GM18868 (cell line): ENCODE results near the gene IQCF6.
"Not testable (repeated sequence)": the region's sequence is repeated elsewhere in the genome, so short reads cannot be mapped to it uniquely, and the experiment has no call there.

Experiments used
- ATAC-seq: cut with Tn5 transposase; IDR thresholded peaks from one replicate; pipeline ENCODE4 v1.9.1; 2021; ENCODE audit warnings: mild to moderate bottlenecking, moderate library complexity; ENCODE audit not compliant: unreplicated experiment

Gene IQCF6

GRCh38 chr3:51779137-51779536, at the start of gene IQCF6:
Gene IQCF6 (minus strand): TSS chr3:51779237. CDS start chr3:51779224, 13 bp downstream.
- no peak for ATAC-seq

GRCh38 chr3:51828297-51828696, 49.3 kb upstream of the IQCF6 start:
- ATAC-seq = no peak

GRCh38 chr3:51819709-51820406, 40.8 kb upstream of the IQCF6 start:
- no peak for ATAC-seq

- ATAC-seq = no peak
These were observed 40.1 kb upstream of the IQCF6 start for GRCh38 chr3:51819151-51819550.

- no peak for ATAC-seq
These were observed 38.3 kb upstream of the IQCF6 start for GRCh38 chr3:51817375-51817774.

GRCh38 chr3:51816723-51817122, 37.7 kb upstream of the IQCF6 start:
- no peak for ATAC-seq

- no peak for ATAC-seq
These were observed 36.6 kb upstream of the IQCF6 start for GRCh38 chr3:51815614-51816013.

- ATAC-seq = no peak
These were observed 35.0 kb upstream of the IQCF6 start for GRCh38 chr3:51814034-51814433.

GRCh38 chr3:51813539-51813938, 34.5 kb upstream of the IQCF6 start:
- ATAC-seq = no peak

- ATAC-seq = no peak
These were observed 29.9 kb upstream of the IQCF6 start for GRCh38 chr3:51808934-51809333.

GRCh38 chr3:51802106-51802703, 23.2 kb upstream of the IQCF6 start:
- no peak for ATAC-seq

GRCh38 chr3:51800750-51801125, 21.7 kb upstream of the IQCF6 start:
- no peak for ATAC-seq

GRCh38 chr3:51799879-51800749, 21.1 kb upstream of the IQCF6 start:
- no peak for ATAC-seq

- ATAC-seq = no peak
These were observed 19.4 kb upstream of the IQCF6 start for GRCh38 chr3:51798411-51798963.

- ATAC-seq = no peak
These were observed 17.8 kb upstream of the IQCF6 start for GRCh38 chr3:51796854-51797253.

GRCh38 chr3:51794206-51794605, 15.2 kb upstream of the IQCF6 start:
- ATAC-seq = no peak

- no peak for ATAC-seq
These were observed 13.2 kb upstream of the IQCF6 start for GRCh38 chr3:51792206-51792605.

- ATAC-seq = no peak
These were observed 10.4 kb upstream of the IQCF6 start for GRCh38 chr3:51789437-51789836.

- not testable (repeated sequence) for ATAC-seq
These were observed 8.5 kb upstream of the IQCF6 start for GRCh38 chr3:51787576-51787975.

- no peak for ATAC-seq
These were observed 7.2 kb upstream of the IQCF6 start for GRCh38 chr3:51786267-51786666.

GRCh38 chr3:51778554-51778953, 483 bp downstream of the IQCF6 start:
- ATAC-seq = no peak

- no peak for ATAC-seq
These were observed 1.1 kb downstream of the IQCF6 start for GRCh38 chr3:51777985-51778384.
